Neural cell (in vitro differentiated cells): ENCODE data around the gene DMXL2. TPM values are rescaled to one million over a fixed set of nuclear protein-coding genes. Genes with fewer than 3 reads are reported as not detected.

Source experiments
- H2AFZ ChIP-seq: fragments of 200-600, 300-800 bp; sonication (generic), shearing (Covaris generic); 2 replicates; pipeline ENCODE4 v1.6.0; 2014; ENCODE audit warnings: low read depth, mild to moderate bottlenecking, antibody characterized with exemption, low read length, moderate library complexity
- H3F3A ChIP-seq: fragments of 200-600 bp; shearing (Covaris generic); 2 replicates; pipeline ENCODE4 v1.6.1; 2016; ENCODE audit warnings: mild to moderate bottlenecking, moderate library complexity, mixed read lengths, antibody characterized with exemption, low read length; ENCODE audit not compliant: insufficient read depth, poor library complexity, severe bottlenecking
- H3K27ac ChIP-seq: fragments of 200-600, 300-800 bp; sonication (generic), shearing (Covaris generic); 2 replicates; pipeline ENCODE4 v1.5.1; 2014; ENCODE audit warnings: mild to moderate bottlenecking, low read length, moderate library complexity
- H3K27me3 ChIP-seq: fragments of 300-800, 200-600 bp; sonication (generic), shearing (Covaris generic); 2 replicates; pipeline ENCODE4 v1.6.0; 2014; ENCODE audit warnings: mild to moderate bottlenecking, low read depth, low read length, moderate library complexity; ENCODE audit not compliant: insufficient read depth
- H3K36me3 ChIP-seq: fragments of 300-800, 200-600 bp; sonication (generic), shearing (Covaris generic); 2 replicates; pipeline ENCODE4 v1.5.1; 2014; ENCODE audit warnings: mild to moderate bottlenecking, antibody characterized with exemption, low read length, moderate library complexity; ENCODE audit not compliant: insufficient read depth
- H3K4me2 ChIP-seq: fragments of 300-800, 200-600 bp; sonication (generic), shearing (Covaris generic); 2 replicates; pipeline ENCODE4 v1.6.0; 2014; ENCODE audit warnings: mild to moderate bottlenecking, low read length
- H3K4me3 ChIP-seq: fragments of 300-800, 200-600 bp; sonication (generic), shearing (Covaris generic); 2 replicates; pipeline ENCODE4 v1.5.1; 2014; ENCODE audit warnings: mild to moderate bottlenecking, low read length, moderate library complexity
- H3K79me2 ChIP-seq: fragments of 200-600 bp; shearing (Covaris generic); replicated peaks from 2 replicates; pipeline ENCODE4 v1.6.0; 2014; ENCODE audit warnings: mild to moderate bottlenecking, low read length, moderate library complexity; ENCODE audit not compliant: insufficient read depth
- H3K9ac ChIP-seq: fragments of 300-800, 200-600 bp; sonication (generic), shearing (Covaris generic); 2 replicates; pipeline ENCODE4 v1.6.1; 2016; ENCODE audit warnings: mild to moderate bottlenecking, low read length, mixed read lengths
- H3K9me2 ChIP-seq: fragments of 200-600 bp; shearing (Covaris generic); 2 replicates; pipeline ENCODE4 v1.6.1; 2016; ENCODE audit warnings: mild to moderate bottlenecking, low read length, mixed read lengths; ENCODE audit not compliant: insufficient read depth
- H3K9me3 ChIP-seq: fragments of 200-600, 300-800 bp; sonication (generic), shearing (Covaris generic); 2 replicates; pipeline ENCODE4 v1.6.1; 2016; ENCODE audit warnings: mild to moderate bottlenecking, mixed run types, low read length, moderate library complexity, mixed read lengths
- H4K20me1 ChIP-seq: fragments of 200-600 bp; shearing (Covaris generic); 2 replicates; pipeline ENCODE4 v1.6.1; 2016; ENCODE audit warnings: mild to moderate bottlenecking, mixed run types; ENCODE audit not compliant: insufficient read depth
- CTCF ChIP-seq: fragments of 450-650 bp; IDR thresholded peaks from 2 replicates; pipeline ENCODE4 v1.5.1; 2014; ENCODE audit warnings: antibody characterized with exemption, mild to moderate bottlenecking, moderate library complexity; ENCODE audit not compliant: poor library complexity, severe bottlenecking
- EP300 ChIP-seq: fragments of 450-650 bp; conservative IDR thresholded peaks from 2 replicates; pipeline ENCODE4 v1.6.1; 2014; ENCODE audit warnings: antibody characterized with exemption, mild to moderate bottlenecking, moderate library complexity; ENCODE audit not compliant: poor library complexity, severe bottlenecking
- EZH2 ChIP-seq: fragments of 200-600, 300-800 bp; shearing (Covaris generic), sonication (generic); IDR thresholded peaks from 2 replicates; pipeline ENCODE4 v1.6.1; 2014; ENCODE audit warnings: antibody characterized with exemption, low read length, borderline replicate concordance, mild to moderate bottlenecking; ENCODE audit not compliant: insufficient read depth, poor library complexity, severe bottlenecking
- MXI1 ChIP-seq: fragments of 450-650 bp; conservative IDR thresholded peaks from 2 replicates; pipeline ENCODE4 v1.6.1; 2014; ENCODE audit warnings: antibody characterized with exemption, mild to moderate bottlenecking; ENCODE audit not compliant: poor library complexity, severe bottlenecking
- POLR2AphosphoS5 ChIP-seq: IDR thresholded peaks from 2 replicates; pipeline ENCODE4 v1.6.1; 2012
- RAD21 ChIP-seq: fragments of 450-650 bp; conservative IDR thresholded peaks from 2 replicates; pipeline ENCODE4 v1.6.1; 2014; ENCODE audit warnings: antibody characterized with exemption, mild to moderate bottlenecking, moderate library complexity
- REST ChIP-seq: IDR thresholded peaks from 2 replicates; pipeline ENCODE4 v1.6.1; 2012; ENCODE audit warnings: borderline replicate concordance
- SMC3 ChIP-seq: fragments of 450-650 bp; conservative IDR thresholded peaks from 2 replicates; pipeline ENCODE4 v1.6.1; 2014; ENCODE audit warnings: antibody characterized with exemption, mild to moderate bottlenecking, moderate library complexity; ENCODE audit not compliant: poor library complexity
- TAF1 ChIP-seq: IDR thresholded peaks from 2 replicates; pipeline ENCODE4 v1.6.1; 2012; ENCODE audit warnings: low read depth
- polyA plus RNA-seq: library from polyadenylated mRNA; depleted of rRNA; stranded (reverse); fragments of >200 nt; gene quantifications from 2 replicates; pipeline ENCODE4 v1.2.3, GENCODE V29; 2014

Gene DMXL2
- polyA plus RNA-seq, 1 donor from 2014 or later = 176 TPM

DNA sequence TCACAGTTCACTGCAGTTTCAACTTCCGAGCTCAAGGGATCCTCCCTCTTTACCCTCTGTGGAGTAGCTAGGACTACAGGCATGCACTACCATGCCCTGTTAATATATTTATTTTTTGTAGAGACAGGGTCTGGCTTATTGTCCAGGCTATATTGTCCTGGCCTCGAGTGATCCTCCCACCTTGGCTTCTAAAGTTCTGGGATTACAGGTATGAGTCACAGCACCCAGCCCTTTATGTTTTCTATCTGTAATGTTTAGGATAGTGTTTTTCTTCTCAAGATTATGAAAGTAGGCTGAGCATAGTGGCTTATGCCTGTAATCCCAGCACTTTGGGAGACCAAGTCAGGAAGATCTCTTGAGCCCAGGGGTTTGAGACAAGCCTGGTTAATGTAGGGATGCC, 46.8 kb upstream of the DMXL2 start:
- Histone ChIP-seq H3K9me2 (no peaks in the 10 kb centered on the region), H3K36me3 (no peaks in the 10 kb centered on the region), H3F3A (no peaks in the 10 kb centered on the region), H3K27ac (no peak overlapping the region), H3K4me3 (no peak overlapping the region), H2AFZ (no peak overlapping the region), H3K4me2 (no peak overlapping the region), H3K9me3 (no peaks in the 10 kb centered on the region), H4K20me1 (no peaks in the 10 kb centered on the region), H3K9ac (no peak overlapping the region), H3K79me2 (no peaks in the 10 kb centered on the region), H3K27me3 (no peaks in the 10 kb centered on the region)
- TF ChIP-seq EP300 (no peak), POLR2AphosphoS5 (no peak), RAD21 (no peak)

DNA sequence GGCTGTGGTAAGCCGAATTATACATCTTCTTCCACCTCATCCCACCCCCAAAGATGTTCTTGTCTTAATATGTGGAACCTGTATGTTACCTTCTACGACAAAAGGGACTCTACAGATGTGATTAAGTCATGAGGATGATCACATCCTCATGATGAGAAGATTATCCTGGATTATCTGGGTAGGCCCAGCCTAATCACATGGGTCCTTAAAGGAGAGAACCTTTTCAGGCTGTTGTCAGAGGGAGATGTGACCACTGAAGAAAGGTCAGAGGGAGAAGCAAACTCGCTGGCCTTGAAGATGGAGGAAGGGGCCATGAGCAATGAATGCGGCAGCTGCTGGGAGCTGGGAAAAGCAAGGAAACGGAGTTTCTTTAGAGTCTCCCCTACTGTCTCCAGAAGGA, 45.9 kb upstream of the DMXL2 start:
- no peak overlapping the region for H3K4me3 ChIP-seq
- no peaks in the 10 kb centered on the region for H3K9me3 ChIP-seq
- no peaks in the 10 kb centered on the region for H3K9me2 ChIP-seq
- H3K79me2 ChIP-seq = no peaks in the 10 kb centered on the region
- no peak overlapping the region for H3K9ac ChIP-seq
- H3F3A ChIP-seq = no peaks in the 10 kb centered on the region
- no peak for TF ChIP-seq POLR2AphosphoS5
- TF ChIP-seq EZH2 = no peak
- no peak for TF ChIP-seq MXI1
- TF ChIP-seq RAD21 = no peak
- TF ChIP-seq TAF1 = no peak
- no peak for TF ChIP-seq EP300
- no peak for TF ChIP-seq CTCF
- TF ChIP-seq REST = no peak
- TF ChIP-seq SMC3 = no peak
- H2AFZ ChIP-seq = no peak overlapping the region
- no peaks in the 10 kb centered on the region for H3K36me3 ChIP-seq
- no peaks in the 10 kb centered on the region for H4K20me1 ChIP-seq
- no peaks in the 10 kb centered on the region for H3K27me3 ChIP-seq
- H3K27ac ChIP-seq = no peak overlapping the region
- no peak overlapping the region for H3K4me2 ChIP-seq

GRCh38 chr15:51667478-51667877, 44.9 kb upstream of the DMXL2 start:
- TF ChIP-seq RAD21 (no peak), MXI1 (no peak), POLR2AphosphoS5 (no peak), EP300 (no peak), CTCF (no peak), REST (no peak)
- Histone ChIP-seq H3K79me2 (no peaks in the 10 kb centered on the region), H3K9me2 (no peaks in the 10 kb centered on the region), H3K9ac (no peak overlapping the region), H4K20me1 (no peaks in the 10 kb centered on the region), H3K36me3 (no peaks in the 10 kb centered on the region), H3K27me3 (no peaks in the 10 kb centered on the region), H3K9me3 (no peaks in the 10 kb centered on the region), H3K4me2 (no peak overlapping the region), H3K27ac (no peak overlapping the region), H2AFZ (no peak overlapping the region), H3F3A (no peaks in the 10 kb centered on the region), H3K4me3 (no peak overlapping the region)
